GM12891 (cell line): Measurements from ENCODE around the gene PEX14.
"Not testable (repeated sequence)": the region's sequence is repeated elsewhere in the genome, so short reads cannot be mapped to it uniquely, and the experiment has no call there.

Source experiments
- DNase-seq: peaks from one replicate; pipeline ENCODE4 v3.0.0; 2011; ENCODE audit warnings: low spot score; ENCODE audit not compliant: insufficient read length
- FAIRE-seq: peaks from 2 replicates; lab custom pipeline; 2011; peaks lifted over from hg19 to GRCh38; lab: Jason Lieb, UNC
- PAX5 ChIP-seq: IDR thresholded peaks from 2 replicates; pipeline ENCODE4 v1.6.1; 2011; ENCODE audit warnings: low read length, moderate library complexity, mild to moderate bottlenecking; ENCODE audit not compliant: insufficient read depth, severe bottlenecking
- POLR2A ChIP-seq: IDR thresholded peaks from 2 replicates; pipeline ENCODE4 v1.6.1; 2011; ENCODE audit warnings: low read depth, low read length, control low read depth
- POLR2AphosphoS5 ChIP-seq: IDR thresholded peaks from 2 replicates; pipeline ENCODE4 v1.6.1; 2011; ENCODE audit warnings: low read depth, low read length, control low read depth
- POU2F2 ChIP-seq: IDR thresholded peaks from 2 replicates; pipeline ENCODE4 v1.6.1; 2011; ENCODE audit warnings: low read depth, mild to moderate bottlenecking, control low read depth, low read length, moderate library complexity
- SPI1 ChIP-seq: IDR thresholded peaks from 2 replicates; pipeline ENCODE4 v1.6.1; 2011; ENCODE audit warnings: low read depth, low read length, control low read depth
- TAF1 ChIP-seq: IDR thresholded peaks from 2 replicates; pipeline ENCODE4 v1.6.1; 2011; ENCODE audit warnings: low read depth, low read length, control low read depth

PEX14 gene

GRCh38 chr1:10449751-10450150 lies 25.0 kb upstream of the PEX14 start, which contains the start of gene CORT:
TSS of gene CORT (plus strand) at chr1:10450031. CDS start at chr1:10450224, 193 bp downstream.
- TF ChIP-seq TAF1, result no peak
- no peak for TF ChIP-seq PAX5
- no peak for TF ChIP-seq POU2F2
- no peak for TF ChIP-seq POLR2AphosphoS5
- no peak for TF ChIP-seq POLR2A
- FAIRE-seq (no peak), DNase-seq (no peak)

DNA sequence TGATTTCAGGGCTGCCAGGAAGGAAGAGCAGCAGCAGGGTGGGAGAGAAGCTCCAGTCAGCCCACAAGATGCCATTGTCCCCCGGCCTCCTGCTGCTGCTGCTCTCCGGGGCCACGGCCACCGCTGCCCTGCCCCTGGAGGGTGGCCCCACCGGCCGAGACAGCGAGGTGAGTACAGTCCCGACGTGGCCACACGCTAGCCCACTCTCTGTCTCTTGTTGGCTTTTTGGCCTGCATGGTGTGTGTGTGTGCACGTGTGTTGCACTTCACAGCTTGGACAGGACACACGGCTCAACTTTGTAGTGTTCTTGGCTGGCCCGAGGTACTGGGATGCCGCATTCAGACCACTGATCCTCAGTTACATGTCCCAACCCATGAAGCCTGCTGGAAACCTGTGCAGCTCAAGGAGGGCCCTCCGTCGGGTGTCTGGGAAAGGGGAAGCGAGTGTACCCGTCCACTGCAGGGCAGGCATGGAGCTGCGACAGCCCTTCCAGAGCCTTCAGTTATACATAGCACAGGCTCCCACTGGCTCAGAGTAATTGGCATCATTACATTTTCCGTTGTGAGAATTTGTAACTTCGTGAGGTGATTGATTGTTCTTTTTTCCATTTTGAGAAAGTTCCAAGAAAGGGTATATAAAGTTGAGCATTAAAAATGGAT lies 24.5 kb upstream of the PEX14 start:
- no peak for TF ChIP-seq TAF1
- no peak for TF ChIP-seq POLR2AphosphoS5
- no peak for TF ChIP-seq POU2F2
- TF ChIP-seq POLR2A, result no peak
- TF ChIP-seq SPI1, result no peak
- TF ChIP-seq PAX5, result no peak
- DNase-seq (no peak), FAIRE-seq (no peak)

DNA sequence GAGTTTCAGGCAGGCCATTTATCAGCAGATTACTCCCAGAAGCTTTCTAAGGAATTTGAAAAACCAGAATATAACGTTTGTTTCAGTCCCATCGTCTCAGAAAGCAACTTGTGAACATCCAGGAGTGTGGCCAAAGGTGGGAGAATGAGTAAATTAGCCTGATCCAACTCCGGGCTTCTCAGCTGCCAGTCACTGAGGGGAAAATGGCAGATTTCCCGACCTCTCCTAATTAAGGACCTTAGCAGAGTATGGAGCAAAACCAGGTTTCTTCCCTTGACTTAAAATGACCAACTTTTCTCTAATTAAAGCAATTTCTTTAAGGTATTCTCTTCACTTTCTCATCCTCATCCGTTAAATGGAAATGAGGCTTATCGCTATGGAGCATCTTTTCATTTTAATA lies 23.9 kb upstream of the PEX14 start:
- no peak for DNase-seq
- no peak for FAIRE-seq

DNA sequence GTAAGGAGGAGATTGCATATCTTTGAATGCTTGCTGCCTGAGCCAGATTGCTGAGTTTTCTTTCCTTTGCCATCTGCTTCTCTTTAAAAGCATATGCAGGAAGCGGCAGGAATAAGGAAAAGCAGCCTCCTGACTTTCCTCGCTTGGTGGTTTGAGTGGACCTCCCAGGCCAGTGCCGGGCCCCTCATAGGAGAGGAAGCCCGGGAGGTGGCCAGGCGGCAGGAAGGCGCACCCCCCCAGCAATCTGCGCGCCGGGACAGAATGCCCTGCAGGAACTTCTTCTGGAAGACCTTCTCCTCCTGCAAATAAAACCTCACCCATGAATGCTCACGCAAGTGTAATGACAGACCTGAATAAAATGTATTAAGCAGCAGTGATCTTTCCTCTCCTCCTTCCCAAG lies 23.5 kb upstream of the PEX14 start:
- DNase-seq (no peak), FAIRE-seq (no peak)
- no peak for TF ChIP-seq SPI1

More for the DNA sequence above, 23.9 kb upstream of the PEX14 start:
- no peak for TF ChIP-seq PAX5

- no peak for TF ChIP-seq SPI1
- no peak for TF ChIP-seq POLR2AphosphoS5
- no peak for TF ChIP-seq PAX5
- TF ChIP-seq POU2F2, result no peak
- TF ChIP-seq POLR2A, result no peak
- TF ChIP-seq TAF1, result no peak
- no peak for FAIRE-seq
- DNase-seq, result no peak
Observed at GRCh38 chr1:10456048-10456447, 18.7 kb upstream of the PEX14 start.

DNA sequence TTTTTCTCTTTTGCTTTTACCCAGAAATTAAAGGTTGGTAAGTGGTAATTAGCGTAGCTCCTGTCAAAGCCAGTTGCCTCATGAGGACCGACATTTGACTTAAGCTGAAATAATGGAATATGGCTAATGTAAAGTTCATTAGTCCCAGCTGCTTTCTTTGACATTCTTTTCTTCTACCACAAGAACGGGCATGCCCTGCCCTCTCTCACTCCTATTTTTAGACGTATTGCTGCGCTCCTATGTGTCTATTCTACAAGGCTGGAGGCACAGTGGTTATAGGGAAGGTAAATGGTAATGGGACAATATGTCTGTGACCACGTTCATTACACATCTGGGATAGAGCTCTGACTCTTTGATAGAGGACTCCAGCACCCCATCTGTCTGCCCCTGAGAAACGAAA lies 18.1 kb upstream of the PEX14 start:
- no peak for DNase-seq
- peak; percentile 28 for FAIRE-seq
- TF ChIP-seq POLR2AphosphoS5, result no peak
- TF ChIP-seq SPI1, result no peak
- TF ChIP-seq PAX5, result no peak
- no peak for TF ChIP-seq POU2F2
- TF ChIP-seq POLR2A, result no peak
- TF ChIP-seq TAF1, result no peak

DNA sequence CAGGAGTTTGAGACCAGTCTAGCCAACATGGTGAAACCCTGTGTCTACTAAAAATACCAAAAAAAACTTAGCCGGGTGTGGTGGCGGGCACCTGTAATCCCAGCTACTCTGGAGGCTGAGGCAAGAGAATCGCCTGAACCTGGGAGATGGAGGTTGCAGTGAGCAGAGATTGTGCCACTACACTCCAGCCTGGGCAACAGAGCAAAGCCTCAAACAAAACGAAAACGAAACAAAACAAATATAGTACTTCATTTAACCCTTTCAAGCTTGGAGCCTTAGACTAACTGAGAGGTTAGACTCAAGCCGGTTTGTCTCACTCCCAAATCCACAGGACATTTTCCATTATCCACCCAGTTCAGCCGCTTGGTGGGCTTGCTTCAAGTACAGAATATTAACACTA lies 17.3 kb upstream of the PEX14 start:
- FAIRE-seq, DNase-seq: not testable (repeated sequence)

- FAIRE-seq (peak; percentile 26), DNase-seq (no peak)
- TF ChIP-seq PAX5, result no peak
- TF ChIP-seq POLR2AphosphoS5, result no peak
- TF ChIP-seq SPI1, result no peak
- no peak for TF ChIP-seq POU2F2
- no peak for TF ChIP-seq POLR2A
- no peak for TF ChIP-seq TAF1
Observed at GRCh38 chr1:10457875-10458274, 16.9 kb upstream of the PEX14 start.

DNA sequence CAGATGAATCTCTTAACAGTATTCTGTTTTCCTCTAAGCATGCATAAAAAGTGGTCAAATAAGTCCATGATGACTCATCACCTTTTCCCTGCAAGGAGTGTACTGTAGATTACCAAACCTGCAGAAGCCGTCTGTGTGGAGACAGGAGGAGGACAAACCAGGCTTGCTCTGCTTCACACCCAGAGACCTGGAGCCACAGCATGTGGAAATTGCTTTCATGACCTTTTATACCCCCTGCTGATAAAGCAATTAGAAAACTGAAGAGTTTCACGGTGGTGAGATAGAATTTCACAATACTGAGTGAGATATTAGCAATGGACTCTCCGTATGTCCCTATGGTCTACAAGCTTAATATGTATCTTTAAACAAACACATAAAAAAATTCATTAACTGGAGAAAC lies 15.6 kb upstream of the PEX14 start:
- DNase-seq (no peak), FAIRE-seq (no peak)
- TF ChIP-seq POLR2AphosphoS5, result no peak
- TF ChIP-seq SPI1, result no peak
- no peak for TF ChIP-seq PAX5
- no peak for TF ChIP-seq TAF1
- no peak for TF ChIP-seq POU2F2
- TF ChIP-seq POLR2A, result no peak

GRCh38 chr1:10467078-10467477 lies 7.7 kb upstream of the PEX14 start:
- DNase-seq (no peak), FAIRE-seq (no peak)
- TF ChIP-seq SPI1, result no peak
- TF ChIP-seq PAX5, result no peak
- TF ChIP-seq TAF1, result no peak
- TF ChIP-seq POLR2AphosphoS5, result no peak
- no peak for TF ChIP-seq POLR2A
- no peak for TF ChIP-seq POU2F2
